GM23338 (cell line): ENCODE measurements around the gene TACC3.

Experiments used
- CREB1 ChIP-seq: fragments of 250-450 bp; sonication (Bioruptor Pico); IDR thresholded peaks from 2 replicates; pipeline ENCODE4 v1.5.0; 2020; ENCODE audit warnings: low read depth, mild to moderate bottlenecking, moderate library complexity
- CTCF ChIP-seq, 2 experiments: fragments of 200-600 bp in 1 of 2; sonication (generic) in 1 of 2; conservative IDR thresholded peaks; 2 replicates each; pipeline versions ENCODE4 v1.5.1 to v1.6.1; 2016 to 2017; ENCODE audit warnings: antibody characterized with exemption in 2 of 2, low read depth in 2 of 2, mild to moderate bottlenecking in 2 of 2, moderate library complexity in 1 of 2
- POLR2AphosphoS5 ChIP-seq: IDR thresholded peaks from 2 replicates; pipeline ENCODE4 v1.6.1; 2016; ENCODE audit warnings: antibody characterized with exemption, low read depth

DNA sequence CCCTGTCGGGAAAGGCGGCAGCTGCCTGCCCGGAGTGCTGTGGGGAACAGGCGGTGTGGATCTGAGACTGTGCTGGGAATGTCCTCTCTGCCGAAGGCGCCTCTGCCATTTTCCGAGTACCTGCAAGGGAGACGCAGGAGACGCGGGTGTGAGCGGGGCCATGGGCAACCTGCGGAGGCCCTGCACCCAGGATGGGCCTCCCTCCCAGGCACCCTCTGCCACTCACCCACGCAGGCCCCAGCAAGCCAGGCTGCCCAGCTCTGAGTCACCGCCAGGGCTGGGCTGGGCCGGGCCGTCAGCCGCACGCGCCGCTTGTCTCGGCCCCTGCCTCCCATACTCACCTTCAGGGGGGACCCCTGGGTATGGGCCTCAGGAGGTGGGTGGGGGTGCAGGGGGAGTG is 68.2 kb downstream of the TACC3 start:
- no peak for TF ChIP-seq CTCF (conservative IDR thresholded peaks at IDR 0.05; ENCODE audit: low read depth in 2 of 2)
- TF ChIP-seq POLR2AphosphoS5, result no peak
- TF ChIP-seq CREB1, result no peak
